Fibroblast of lung (primary cell): ENCODE results near the gene UBE2J2. TPM values are rescaled to one million over a fixed set of nuclear protein-coding genes. Genes with fewer than 3 reads are reported as not detected.

Experiments used
- DNase-seq, 2 donors: peaks; one replicate each; pipeline versions ENCODE4 v3.0.0 to v3.0.0-alpha.2; 2010; ENCODE audit warnings: low read depth in 2 of 2
- H2AFZ ChIP-seq: 2 replicates; pipeline ENCODE4 v1.5.1; 2012; ENCODE audit warnings: low read length, control low read depth, inconsistent platforms
- H3K27ac ChIP-seq: 2 replicates; pipeline ENCODE4 v1.5.1; 2011; ENCODE audit warnings: low read length, control low read depth; ENCODE audit not compliant: insufficient read depth
- H3K27me3 ChIP-seq: 2 replicates; pipeline ENCODE4 v1.5.1; 2011; ENCODE audit warnings: mild to moderate bottlenecking, low read length; ENCODE audit not compliant: control insufficient read depth, insufficient read depth
- H3K36me3 ChIP-seq: 2 replicates; pipeline ENCODE4 v1.5.1; 2011; ENCODE audit warnings: low read length; ENCODE audit not compliant: control insufficient read depth, insufficient read depth
- H3K4me1 ChIP-seq: 2 replicates; pipeline ENCODE4 v1.5.1; 2011; ENCODE audit warnings: low read length; ENCODE audit not compliant: control insufficient read depth, insufficient read depth; ENCODE audit errors: extremely low read depth
- H3K4me2 ChIP-seq: 2 replicates; pipeline ENCODE4 v1.5.1; 2011; ENCODE audit warnings: low read length, control low read depth; ENCODE audit not compliant: insufficient read depth; ENCODE audit errors: extremely low read depth
- H3K4me3 ChIP-seq, 4 experiments: fragments of 200-600 bp in 1 of 4; sonication (generic) in 1 of 4; replicated peaks in 1 of 4; 2 replicates each; pipeline ENCODE4 v1.5.1; 2011 to 2016; ENCODE audit warnings: low read length in 4 of 4, low read depth in 3 of 4, mild to moderate bottlenecking in 3 of 4, control low read depth in 2 of 4, inconsistent platforms in 1 of 4, mixed read lengths in 1 of 4; ENCODE audit not compliant: insufficient read depth in 1 of 4; ENCODE audit errors: control extremely low read depth in 1 of 4
- H3K79me2 ChIP-seq: 2 replicates; pipeline ENCODE4 v1.5.1; 2012; ENCODE audit warnings: mild to moderate bottlenecking, low read length, inconsistent platforms; ENCODE audit not compliant: control insufficient read depth, insufficient read depth
- H3K9ac ChIP-seq: 2 replicates; pipeline ENCODE4 v1.5.1; 2011; ENCODE audit warnings: mild to moderate bottlenecking, low read length, control low read depth; ENCODE audit not compliant: insufficient read depth
- H3K9me3 ChIP-seq: 2 replicates; pipeline ENCODE4 v1.5.1; 2012; ENCODE audit warnings: low read depth, low read length; ENCODE audit not compliant: control insufficient read depth, insufficient read depth
- H4K20me1 ChIP-seq: 2 replicates; pipeline ENCODE4 v1.5.1; 2011; ENCODE audit warnings: low read length; ENCODE audit not compliant: control insufficient read depth, insufficient read depth; ENCODE audit errors: extremely low read depth
- EZH2 ChIP-seq: IDR thresholded peaks from 2 replicates; pipeline ENCODE4 v1.5.1; 2012; ENCODE audit warnings: low read length, control low read depth, mild to moderate bottlenecking; ENCODE audit errors: missing control alignments
- polyA plus RNA-seq, 2 donors: library from polyadenylated mRNA; depleted of rRNA in 1 of 2; stranded (reverse) in 1 of 2; unstranded in 1 of 2; fragments of >200 nt; gene quantifications; 2 replicates each; pipeline ENCODE4 v1.2.1, GENCODE V29; 2011 to 2012; ENCODE audit warnings: missing spikeins in 1 of 2
- total RNA-seq: library from RNA; depleted of rRNA; stranded (reverse); fragments of >200 nt; gene quantifications from 2 replicates; pipeline ENCODE4 v1.2.1, GENCODE V29; 2014
- TF ChIP-seq, protein P1 (sequence below), 2 donors: IDR thresholded peaks in 1 of 2; conservative IDR thresholded peaks in 1 of 2; 1 replicate in 1 of 2; 2 replicates in 1 of 2; pipeline ENCODE4 v1.5.1; 2011 to 2012; ENCODE audit warnings: low read length in 2 of 2, control low read depth in 1 of 2, inconsistent platforms in 1 of 2, low read depth in 1 of 2, mild to moderate bottlenecking in 1 of 2

UBE2J2 gene
- total and polyA plus RNA-seq, 2 donors (not counting 1 experiment from before 2014, with no cell fraction given): 32.3 to 47.2 TPM

DNA sequence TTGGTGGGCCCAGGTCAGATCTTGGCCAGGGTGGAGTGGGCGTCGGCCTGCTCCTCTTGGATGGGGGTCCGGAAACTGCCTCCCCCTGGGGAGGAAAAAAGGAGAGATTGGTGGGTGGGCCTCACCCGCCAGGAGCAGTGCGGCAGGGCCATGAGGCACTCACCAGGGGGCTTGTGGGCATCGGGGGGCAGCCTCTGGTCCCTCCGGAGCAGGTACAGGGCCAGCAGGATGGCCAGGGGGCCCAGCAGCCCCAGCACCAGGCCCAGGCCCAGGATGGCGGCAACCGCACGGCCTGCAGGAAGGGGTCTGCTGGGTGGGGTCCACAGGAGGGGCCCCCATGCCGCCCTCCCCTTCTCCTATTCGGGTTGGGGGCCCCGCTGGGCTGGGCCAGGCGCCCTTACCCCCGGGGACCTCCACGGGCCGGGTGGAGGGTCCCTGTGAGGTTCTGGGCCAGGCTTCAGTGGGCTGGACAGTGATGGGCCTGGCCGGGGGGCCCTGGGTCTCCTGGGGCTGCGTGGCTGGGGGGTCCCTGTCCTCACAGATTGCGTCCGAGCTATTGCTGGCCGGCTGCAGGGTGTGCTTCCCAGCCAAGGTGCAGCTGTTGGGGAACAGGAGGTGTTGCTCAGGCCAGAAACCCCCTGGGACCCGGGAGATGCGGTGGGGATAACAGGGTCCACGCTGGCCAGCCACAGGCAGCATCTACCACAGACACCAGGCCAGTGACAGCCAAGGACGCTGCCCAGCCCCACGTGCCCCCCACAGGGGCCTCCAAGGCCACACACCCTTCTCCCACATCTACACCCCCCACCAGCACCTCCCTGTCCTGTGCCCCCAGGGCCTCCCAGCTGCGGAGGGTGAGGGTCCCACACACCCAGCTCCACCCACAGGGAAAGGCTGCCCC, 61.9 kb downstream of the UBE2J2 start:
- DNase-seq: no peak
- no peak for TF ChIP-seq EZH2
- TF ChIP-seq, protein P1, sequence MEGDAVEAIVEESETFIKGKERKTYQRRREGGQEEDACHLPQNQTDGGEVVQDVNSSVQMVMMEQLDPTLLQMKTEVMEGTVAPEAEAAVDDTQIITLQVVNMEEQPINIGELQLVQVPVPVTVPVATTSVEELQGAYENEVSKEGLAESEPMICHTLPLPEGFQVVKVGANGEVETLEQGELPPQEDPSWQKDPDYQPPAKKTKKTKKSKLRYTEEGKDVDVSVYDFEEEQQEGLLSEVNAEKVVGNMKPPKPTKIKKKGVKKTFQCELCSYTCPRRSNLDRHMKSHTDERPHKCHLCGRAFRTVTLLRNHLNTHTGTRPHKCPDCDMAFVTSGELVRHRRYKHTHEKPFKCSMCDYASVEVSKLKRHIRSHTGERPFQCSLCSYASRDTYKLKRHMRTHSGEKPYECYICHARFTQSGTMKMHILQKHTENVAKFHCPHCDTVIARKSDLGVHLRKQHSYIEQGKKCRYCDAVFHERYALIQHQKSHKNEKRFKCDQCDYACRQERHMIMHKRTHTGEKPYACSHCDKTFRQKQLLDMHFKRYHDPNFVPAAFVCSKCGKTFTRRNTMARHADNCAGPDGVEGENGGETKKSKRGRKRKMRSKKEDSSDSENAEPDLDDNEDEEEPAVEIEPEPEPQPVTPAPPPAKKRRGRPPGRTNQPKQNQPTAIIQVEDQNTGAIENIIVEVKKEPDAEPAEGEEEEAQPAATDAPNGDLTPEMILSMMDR (conservative IDR thresholded peaks at IDR 0.05 in 1 of 2, IDR thresholded peaks at IDR 0.05 in 1 of 2; ENCODE audit: low read depth in 1 of 2, low read length in 2 of 2): no peak
- Histone ChIP-seq H3K79me2 (no peaks in the 10 kb centered on the region), H3K9me3 (no peaks in the 10 kb centered on the region), H3K4me3 (no peak overlapping the region), H3K27me3 (no peaks in the 10 kb centered on the region), H3K9ac (no peak overlapping the region), H3K27ac (no peak overlapping the region), H3K4me1 (peaks cover 6% of the 10 kb centered on the region), H2AFZ (no peak overlapping the region), H4K20me1 (no peaks in the 10 kb centered on the region), H3K4me2 (no peak overlapping the region), H3K36me3 (peaks cover 7% of the 10 kb centered on the region)

DNA sequence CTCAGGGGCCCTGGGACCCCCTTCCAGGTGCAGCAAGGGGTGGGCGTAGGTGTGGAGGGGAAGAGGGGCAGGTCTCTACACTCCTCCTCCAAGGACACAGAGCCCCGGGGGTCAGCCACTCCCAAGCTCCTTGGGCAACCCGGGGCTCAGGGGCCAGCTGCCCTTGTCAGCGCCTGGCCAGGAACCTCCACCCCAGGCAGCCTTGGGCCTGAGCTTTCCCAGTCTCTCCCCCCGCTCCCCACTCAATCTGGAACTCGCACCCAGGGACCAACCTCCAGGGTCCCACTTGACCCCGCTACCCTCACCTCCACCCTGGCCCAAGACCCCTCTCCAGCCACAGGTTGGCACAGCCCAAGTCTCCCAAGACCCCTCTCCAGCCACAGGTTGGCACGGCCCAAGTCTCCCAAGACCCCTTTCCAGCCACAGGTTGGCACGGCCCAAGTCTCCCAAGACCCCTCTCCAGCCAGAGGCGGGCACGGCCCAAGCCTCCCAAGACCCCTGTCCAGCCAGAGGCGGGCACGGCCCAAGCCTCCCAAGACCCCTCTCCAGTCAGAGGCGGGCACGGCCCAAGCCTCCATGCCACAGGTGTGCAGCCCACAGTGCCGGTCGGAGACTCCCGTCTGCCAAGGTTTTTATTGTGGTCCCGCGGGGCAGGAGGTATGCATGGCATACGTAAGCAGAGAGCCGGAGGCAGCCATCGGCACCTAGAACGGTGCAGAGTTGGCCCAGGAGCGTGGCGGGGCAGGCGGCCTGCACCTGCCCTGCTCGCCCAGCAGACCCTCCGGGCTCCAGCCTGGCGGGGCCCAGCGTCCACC, 62.7 kb downstream of the UBE2J2 start:
- Histone ChIP-seq H3K79me2 (no peaks in the 10 kb centered on the region), H3K4me3 (no peak overlapping the region), H2AFZ (no peak overlapping the region), H3K27me3 (no peaks in the 10 kb centered on the region), H3K36me3 (no peaks in the 10 kb centered on the region), H3K4me2 (no peak overlapping the region), H3K9ac (no peak overlapping the region), H4K20me1 (no peaks in the 10 kb centered on the region), H3K27ac (no peak overlapping the region), H3K9me3 (no peaks in the 10 kb centered on the region), H3K4me1 (peaks cover 6% of the 10 kb centered on the region)
- no peak for DNase-seq
- TF ChIP-seq, protein P1 (conservative IDR thresholded peaks at IDR 0.05 in 1 of 2, IDR thresholded peaks at IDR 0.05 in 1 of 2; ENCODE audit: low read depth in 1 of 2, low read length in 2 of 2): no peak
- no peak for TF ChIP-seq EZH2
